Measurements from ENCODE around the gene CFAP221. TPM values are rescaled to one million over a fixed set of nuclear protein-coding genes. Genes with fewer than 3 reads are reported as not detected.

CFAP221 gene
- total and polyA plus RNA-seq, 2 donors (not counting 3 experiments of a cell fraction or from before 2014, with no cell fraction given): 0.06 TPM; not detected in 1

DNA sequence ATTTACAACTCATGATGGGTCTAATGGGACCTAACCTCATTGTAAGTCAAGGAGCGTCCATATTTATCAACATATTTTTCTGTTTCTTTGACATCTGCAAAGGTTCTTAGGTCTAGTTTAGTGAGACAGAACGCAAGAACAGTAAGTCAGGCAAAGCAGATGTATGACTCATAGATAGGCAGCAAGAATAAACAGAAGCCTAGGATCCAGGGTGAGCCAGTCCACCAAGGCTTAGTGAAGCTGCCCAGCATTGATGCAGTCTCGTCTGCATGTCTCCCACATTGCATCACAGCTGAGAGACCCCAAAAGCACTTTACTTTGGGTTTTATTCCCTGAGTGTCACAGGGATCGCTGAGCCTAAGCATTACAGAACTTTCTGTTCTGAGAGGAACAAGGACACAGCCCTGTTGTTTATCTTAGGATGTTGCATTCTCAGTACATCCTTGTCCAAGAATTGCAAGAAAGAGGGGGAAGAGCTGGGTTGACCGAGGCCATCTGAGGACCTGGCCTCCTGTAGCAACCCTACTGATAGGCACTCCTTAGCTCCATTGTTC, 105.2 kb downstream of the CFAP221 start:
- POLR2A ChIA-PET: no interaction called here
- FAIRE-seq (peak; percentile 68), DNase-seq (ENCODE audit: low read depth, low spot score) (peak; percentile 37)
- Histone ChIP-seq H3K27ac (ENCODE audit: insufficient read depth, low read depth, low read length) (peak overlapping the region; percentile 18), H3K9ac (replicated peaks; ENCODE audit: extremely low read depth, insufficient read depth, low read length) (no peak overlapping the region), H2AFZ (ENCODE audit: low read depth, low read length) (no peak overlapping the region), H3K4me1 (ENCODE audit: control insufficient read depth, extremely low read depth, insufficient read depth, low read length) (peaks cover 66% of the 10 kb centered on the region), H3K27me3 (ENCODE audit: control insufficient read depth in 2 of 2, insufficient read depth in 2 of 2, low read length in 2 of 2) (no peaks in the 10 kb centered on the region), H3K36me3 (ENCODE audit: control insufficient read depth in 2 of 2, extremely low read depth in 1 of 2, insufficient read depth in 2 of 2, low read length in 2 of 2) (no peaks in the 10 kb centered on the region), H3K9me1 (replicated peaks; ENCODE audit: control insufficient read depth, extremely low read depth, insufficient read depth, low read length) (no peaks in the 10 kb centered on the region), H3K4me3 (replicated peaks in 1 of 3; ENCODE audit: insufficient read depth in 1 of 3, low read depth in 1 of 3, low read length in 3 of 3) (no peak overlapping the region), H3K9me3 (replicated peaks; ENCODE audit: control insufficient read depth, insufficient read depth, low read length) (no peaks in the 10 kb centered on the region), H3K79me2 (ENCODE audit: control insufficient read depth, insufficient read depth, low read length) (no peaks in the 10 kb centered on the region), H4K20me1 (replicated peaks; ENCODE audit: control insufficient read depth, extremely low read depth, insufficient read depth, low read length) (no peaks in the 10 kb centered on the region), H3K4me2 (ENCODE audit: insufficient read depth, low read length) (peak overlapping the region; percentile 40)
- no TSS peak for BruUV-seq (replicated peaks)
- TF ChIP-seq FOS (IDR thresholded peaks at IDR 0.05; ENCODE audit: borderline replicate concordance, insufficient read depth, low read length) (peak; percentile 84), POLR2A (IDR thresholded peaks at IDR 0.05; ENCODE audit: low read depth, low read length) (no peak), JUN (IDR thresholded peaks at IDR 0.05; ENCODE audit: borderline replicate concordance, insufficient read depth, insufficient read length, low read depth) (peak; percentile 51)
- dilution Hi-C loops (cut with MboI; ENCODE audit: extremely low pct_ligation_motif_present, low sequenced_read_pairs) (no loop called here), intact Hi-C loops (cut with micrococcal nuclease) (loop anchor here (5.0 kb wide), 1 partner anchor 458 kb away; no protein-coding TSS in a partner anchor)
- CTCF ChIA-PET: interaction anchor here (0.8 to 1.1 kb wide), 4 partner anchors 9 to 174 kb away, joined by 3 to 5 read pairs (median 4); no protein-coding TSS in a partner anchor

- Histone ChIP-seq H2AFZ (ENCODE audit: low read depth, low read length) (no peak overlapping the region), H3K9me1 (replicated peaks; ENCODE audit: control insufficient read depth, extremely low read depth, insufficient read depth, low read length) (no peaks in the 10 kb centered on the region), H3K79me2 (ENCODE audit: control insufficient read depth, insufficient read depth, low read length) (no peaks in the 10 kb centered on the region), H3K4me1 (ENCODE audit: control insufficient read depth, extremely low read depth, insufficient read depth, low read length) (peaks cover 59% of the 10 kb centered on the region), H3K9ac (replicated peaks; ENCODE audit: extremely low read depth, insufficient read depth, low read length) (no peak overlapping the region), H3K4me2 (ENCODE audit: insufficient read depth, low read length) (peak overlapping the region; percentile 40), H3K27me3 (ENCODE audit: control insufficient read depth in 2 of 2, insufficient read depth in 2 of 2, low read length in 2 of 2) (no peaks in the 10 kb centered on the region), H3K9me3 (replicated peaks; ENCODE audit: control insufficient read depth, insufficient read depth, low read length) (no peaks in the 10 kb centered on the region), H3K36me3 (ENCODE audit: control insufficient read depth in 2 of 2, extremely low read depth in 1 of 2, insufficient read depth in 2 of 2, low read length in 2 of 2) (no peaks in the 10 kb centered on the region), H4K20me1 (replicated peaks; ENCODE audit: control insufficient read depth, extremely low read depth, insufficient read depth, low read length) (no peaks in the 10 kb centered on the region), H3K4me3 (replicated peaks in 1 of 3; ENCODE audit: insufficient read depth in 1 of 3, low read depth in 1 of 3, low read length in 3 of 3) (no peak overlapping the region), H3K27ac (ENCODE audit: insufficient read depth, low read depth, low read length) (peak overlapping the region; percentile 18)
- ChIA-PET POLR2A (no interaction called here), CTCF (interaction anchor here (0.8 to 1.1 kb wide), 3 partner anchors 9 to 173 kb away, joined by 3 to 5 read pairs (median 3); no protein-coding TSS in a partner anchor)
- TF ChIP-seq FOS (IDR thresholded peaks at IDR 0.05; ENCODE audit: borderline replicate concordance, insufficient read depth, low read length) (no peak), POLR2AphosphoS5 (IDR thresholded peaks at IDR 0.05; ENCODE audit: insufficient read depth, low read depth, low read length) (no peak), EZH2 (IDR thresholded peaks at IDR 0.05; ENCODE audit: borderline replicate concordance, low read depth, low read length, severe bottlenecking) (no peak), MYC (IDR thresholded peaks at IDR 0.05; ENCODE audit: low read depth, low read length) (no peak), POLR2A (IDR thresholded peaks at IDR 0.05; ENCODE audit: low read depth, low read length) (no peak), GATA2 (IDR thresholded peaks at IDR 0.05; ENCODE audit: insufficient read depth, insufficient read length, low read depth, low read length) (no peak)
- TF ChIP-seq, protein P1, sequence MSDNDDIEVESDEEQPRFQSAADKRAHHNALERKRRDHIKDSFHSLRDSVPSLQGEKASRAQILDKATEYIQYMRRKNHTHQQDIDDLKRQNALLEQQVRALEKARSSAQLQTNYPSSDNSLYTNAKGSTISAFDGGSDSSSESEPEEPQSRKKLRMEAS (IDR thresholded peaks at IDR 0.05; ENCODE audit: insufficient read depth, insufficient read length): no peak
- TF ChIP-seq, protein P2, sequence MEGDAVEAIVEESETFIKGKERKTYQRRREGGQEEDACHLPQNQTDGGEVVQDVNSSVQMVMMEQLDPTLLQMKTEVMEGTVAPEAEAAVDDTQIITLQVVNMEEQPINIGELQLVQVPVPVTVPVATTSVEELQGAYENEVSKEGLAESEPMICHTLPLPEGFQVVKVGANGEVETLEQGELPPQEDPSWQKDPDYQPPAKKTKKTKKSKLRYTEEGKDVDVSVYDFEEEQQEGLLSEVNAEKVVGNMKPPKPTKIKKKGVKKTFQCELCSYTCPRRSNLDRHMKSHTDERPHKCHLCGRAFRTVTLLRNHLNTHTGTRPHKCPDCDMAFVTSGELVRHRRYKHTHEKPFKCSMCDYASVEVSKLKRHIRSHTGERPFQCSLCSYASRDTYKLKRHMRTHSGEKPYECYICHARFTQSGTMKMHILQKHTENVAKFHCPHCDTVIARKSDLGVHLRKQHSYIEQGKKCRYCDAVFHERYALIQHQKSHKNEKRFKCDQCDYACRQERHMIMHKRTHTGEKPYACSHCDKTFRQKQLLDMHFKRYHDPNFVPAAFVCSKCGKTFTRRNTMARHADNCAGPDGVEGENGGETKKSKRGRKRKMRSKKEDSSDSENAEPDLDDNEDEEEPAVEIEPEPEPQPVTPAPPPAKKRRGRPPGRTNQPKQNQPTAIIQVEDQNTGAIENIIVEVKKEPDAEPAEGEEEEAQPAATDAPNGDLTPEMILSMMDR (IDR thresholded peaks at IDR 0.05; ENCODE audit: extremely low read depth in 1 of 2, insufficient read depth in 1 of 2, low read depth in 1 of 2, low read length in 2 of 2): no peak
- no TSS peak for BruUV-seq (replicated peaks)
- no peak for FAIRE-seq
- dilution Hi-C loops (cut with MboI; ENCODE audit: extremely low pct_ligation_motif_present, low sequenced_read_pairs): no loop called here
- intact Hi-C loops (cut with micrococcal nuclease): no loop called here
- DNase-seq (ENCODE audit: low read depth, low spot score): no peak
These were observed 106.0 kb downstream of the CFAP221 start for GRCh38 chr2:119650206-119650605.

Data from endothelial cell of umbilical vein (primary cell).